Suprapubic skin (tissue), 4 donors: ENCODE data around the gene TMEM178B.

Source experiments
- CTCF ChIP-seq, 2 donors: fragments of 200-600 bp in 1 of 2; fragments of 450-650 bp in 1 of 2; sonication (generic) in 1 of 2; IDR thresholded peaks; one replicate each; pipeline ENCODE4 v1.5.1; 2016 to 2019; ENCODE audit warnings: antibody characterized with exemption in 2 of 2, mild to moderate bottlenecking in 1 of 2, moderate library complexity in 1 of 2
- EP300 ChIP-seq: sonication (generic); formaldehyde crosslinking; IDR thresholded peaks from one replicate; pipeline ENCODE4 v1.6.1; 2017; ENCODE audit warnings: antibody characterized with exemption
- POLR2A ChIP-seq, 2 donors: fragments of 450-650 bp; IDR thresholded peaks; one replicate each; pipeline ENCODE4 v1.6.1; 2017; ENCODE audit warnings: antibody characterized with exemption in 2 of 2, mild to moderate bottlenecking in 2 of 2, moderate library complexity in 2 of 2
- POLR2AphosphoS5 ChIP-seq, 3 donors: sonication (generic); formaldehyde crosslinking; IDR thresholded peaks; one replicate each; pipeline ENCODE4 v1.6.1; 2017; ENCODE audit warnings: antibody characterized with exemption in 3 of 3

- TF ChIP-seq CTCF (IDR thresholded peaks at IDR 0.05) (no peak), POLR2A (IDR thresholded peaks at IDR 0.05) (no peak), EP300 (no peak), POLR2AphosphoS5 (IDR thresholded peaks at IDR 0.05) (no peak)
Measured at GRCh38 chr7:141045842-141046620, 27.8 kb upstream of the TMEM178B start.
